SK-N-MC (cell line): Measurements from ENCODE around the gene FEM1A.
"Not testable (repeated sequence)": the region's sequence is repeated elsewhere in the genome, so short reads cannot be mapped to it uniquely, and the experiment has no call there.

ENCODE experiments used
- DNase-seq: peaks from one replicate; pipeline ENCODE4 v3.0.0-alpha.2; 2011; ENCODE audit warnings: low read depth, low spot score
- H3K27ac ChIP-seq: fragments of 200-600 bp; sonication (generic); 2 replicates; pipeline ENCODE4 v1.5.1; 2016; ENCODE audit warnings: mixed run types
- H3K36me3 ChIP-seq: fragments of 200-600 bp; sonication (generic); 2 replicates; pipeline ENCODE4 v1.6.1; 2017; ENCODE audit warnings: antibody characterized with exemption, low read length, mixed read lengths; ENCODE audit not compliant: insufficient read depth
- H3K4me3 ChIP-seq: fragments of 200-600 bp; sonication (generic); 2 replicates; pipeline ENCODE4 v1.5.1; 2016
- H3K9ac ChIP-seq: fragments of 200-600 bp; sonication (generic); 2 replicates; pipeline ENCODE4 v1.8.0; 2017; ENCODE audit warnings: mixed run types, mixed read lengths; ENCODE audit not compliant: insufficient read length
- H3K9me3 ChIP-seq: fragments of 200-600 bp; sonication (generic); 2 replicates; pipeline ENCODE4 v1.6.1; 2017; ENCODE audit warnings: low read depth, mild to moderate bottlenecking, antibody characterized with exemption, low read length, moderate library complexity, mixed read lengths
- EZH2 ChIP-seq: fragments of 200-600 bp; sonication (generic); IDR thresholded peaks from one replicate; pipeline ENCODE4 v1.6.1; 2017; ENCODE audit warnings: antibody characterized with exemption
- FOXP2 ChIP-seq: optimal IDR thresholded peaks from 2 replicates; pipeline ENCODE3; 2011; ENCODE audit warnings: mild to moderate bottlenecking, moderate library complexity; ENCODE audit not compliant: insufficient read depth; ENCODE audit errors: extremely low read length, control extremely low read depth
- POLR2AphosphoS5 ChIP-seq: IDR thresholded peaks from 2 replicates; pipeline ENCODE4 v1.6.1; 2012; ENCODE audit warnings: mild to moderate bottlenecking, low read depth, low read length, borderline replicate concordance

FEM1A gene

GRCh38 chr19:4781801-4782200 lies 9.7 kb upstream of the FEM1A start:
- Histone ChIP-seq H3K4me3 (no peak overlapping the region), H3K9ac (no peak overlapping the region), H3K36me3 (no peaks in the 10 kb centered on the region), H3K9me3 (no peaks in the 10 kb centered on the region), H3K27ac (no peak overlapping the region)
- TF ChIP-seq EZH2 (no peak), POLR2AphosphoS5 (no peak), FOXP2 (no peak)
- DNase-seq: no peak

GRCh38 chr19:4786412-4787016 lies 5.0 kb upstream of the FEM1A start:
- not testable (repeated sequence) for H3K9ac ChIP-seq, H3K27ac ChIP-seq, H3K4me3 ChIP-seq, DNase-seq, H3K36me3 ChIP-seq, H3K9me3 ChIP-seq

- not testable (repeated sequence) for DNase-seq, H3K9me3 ChIP-seq
- peaks cover 25% of the 10 kb centered on the region; the same call in 1 of the 2 replicates for H3K36me3 ChIP-seq
These were observed 708 bp downstream of the FEM1A start for GRCh38 chr19:4792019-4792865.

GRCh38 chr19:4792866-4793195 lies 1.3 kb downstream of the FEM1A start:
- not testable (repeated sequence) for H3K9me3 ChIP-seq, DNase-seq, H3K9ac ChIP-seq, H3K27ac ChIP-seq
- peaks cover 25% of the 10 kb centered on the region; the same call in 1 of the 2 replicates for H3K36me3 ChIP-seq
- H3K4me3 ChIP-seq: peak overlapping the region; percentile 95

More at GRCh38 chr19:4792019-4792865, 708 bp downstream of the FEM1A start:
- H3K27ac ChIP-seq: peak overlapping the region; percentile 83
- H3K9ac ChIP-seq: peak overlapping the region; percentile 96
- H3K4me3 ChIP-seq: peak overlapping the region; percentile 95

- H3K4me3 ChIP-seq, H3K9me3 ChIP-seq, H3K9ac ChIP-seq, H3K27ac ChIP-seq, DNase-seq: not testable (repeated sequence)
- peaks cover 25% of the 10 kb centered on the region; the same call in 1 of the 2 replicates for H3K36me3 ChIP-seq
These were observed 1.7 kb downstream of the FEM1A start for GRCh38 chr19:4793278-4793677.

- Histone ChIP-seq H3K4me3 (no peak overlapping the region), H3K9me3 (no peaks in the 10 kb centered on the region), H3K27ac (no peak overlapping the region), H3K9ac (no peak overlapping the region), H3K36me3 (peaks cover 25% of the 10 kb centered on the region; the same call in 1 of the 2 replicates)
- TF ChIP-seq EZH2 (no peak), FOXP2 (no peak), POLR2AphosphoS5 (no peak)
- DNase-seq: no peak
These were observed 3.4 kb downstream of the FEM1A start for GRCh38 chr19:4794971-4795370.

- Histone ChIP-seq H3K36me3 (peaks cover 25% of the 10 kb centered on the region; the same call in 1 of the 2 replicates), H3K9ac (no peak overlapping the region), H3K4me3 (no peak overlapping the region), H3K9me3 (no peaks in the 10 kb centered on the region), H3K27ac (no peak overlapping the region)
- TF ChIP-seq POLR2AphosphoS5: no peak
- TF ChIP-seq FOXP2: no peak
- TF ChIP-seq EZH2: no peak
- DNase-seq: no peak
These were observed 3.9 kb downstream of the FEM1A start for GRCh38 chr19:4795400-4795799.

GRCh38 chr19:4800591-4801081 lies 9.1 kb downstream of the FEM1A start:
- Histone ChIP-seq H3K36me3 (peaks cover 3% of the 10 kb centered on the region; the same call in 1 of the 2 replicates), H3K9ac (no peak overlapping the region), H3K9me3 (no peaks in the 10 kb centered on the region), H3K4me3 (no peak overlapping the region), H3K27ac (no peak overlapping the region)
- no peak for DNase-seq
- no peak for TF ChIP-seq POLR2AphosphoS5
- TF ChIP-seq FOXP2: no peak
- no peak for TF ChIP-seq EZH2

- Histone ChIP-seq H3K36me3 (peaks cover 3% of the 10 kb centered on the region; the same call in 1 of the 2 replicates), H3K9ac (no peak overlapping the region), H3K4me3 (no peak overlapping the region), H3K27ac (no peak overlapping the region), H3K9me3 (no peaks in the 10 kb centered on the region)
- no peak for TF ChIP-seq POLR2AphosphoS5
- no peak for TF ChIP-seq FOXP2
- no peak for TF ChIP-seq EZH2
- no peak for DNase-seq
These were observed 9.6 kb downstream of the FEM1A start for GRCh38 chr19:4801085-4801619.
